Inflammatory macrophage treated with lipopolysaccharide for 4 hours (primary cell): ENCODE data around the gene SLC20A1.
"Not testable (repeated sequence)": the region's sequence is repeated elsewhere in the genome, so short reads cannot be mapped to it uniquely, and the experiment has no call there.

Experiments
- DNase-seq: peaks from one replicate; pipeline ENCODE4 v3.0.0-alpha.2; 2020

Gene SLC20A1

GRCh38 chr2:112645310-112646101 is at the start of gene SLC20A1:
TSS of gene SLC20A1 (plus strand) at chr2:112645939. CDS start at chr2:112646829, 890 bp downstream.
- DNase-seq = peak; percentile 97

DNA sequence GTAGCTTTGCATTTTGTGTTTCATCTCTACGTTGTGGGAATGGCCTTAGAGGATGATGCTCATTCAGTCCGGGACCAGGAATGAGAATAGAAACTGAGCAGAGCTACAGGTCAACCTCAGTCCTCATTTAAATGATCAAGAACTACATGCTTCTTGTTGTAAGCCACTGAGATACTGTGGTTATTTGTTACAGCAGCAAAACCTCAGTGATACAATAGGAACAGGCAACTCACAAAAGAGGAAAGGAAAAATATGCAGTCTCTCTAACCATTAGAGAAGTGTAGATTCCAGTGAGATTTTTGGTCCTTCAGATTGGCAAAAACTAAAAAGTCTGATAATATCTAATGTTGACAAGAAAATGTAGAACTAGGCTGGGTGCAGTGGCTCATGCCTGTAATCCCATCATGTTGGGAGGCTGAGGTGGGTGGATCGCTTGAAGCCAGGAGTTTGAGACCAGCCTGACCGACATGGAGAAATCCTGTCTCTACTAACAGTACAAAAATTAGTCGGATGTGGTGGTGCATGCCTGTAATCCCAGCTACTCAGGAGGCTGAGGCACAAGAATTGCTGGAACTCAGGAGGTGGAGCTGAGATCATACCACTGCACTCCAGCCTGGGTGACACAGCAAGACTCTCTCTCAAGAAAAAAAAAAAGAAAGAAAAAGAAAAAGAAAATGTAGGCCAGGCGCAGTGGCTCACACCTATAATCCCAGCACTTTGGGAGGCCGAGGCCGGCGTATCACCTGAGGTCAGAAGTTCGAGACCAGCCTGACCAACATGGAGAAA is 48.0 kb upstream of the SLC20A1 start:
- no peak for DNase-seq

GRCh38 chr2:112600634-112601033 is 45.1 kb upstream of the SLC20A1 start:
- no peak for DNase-seq

DNA sequence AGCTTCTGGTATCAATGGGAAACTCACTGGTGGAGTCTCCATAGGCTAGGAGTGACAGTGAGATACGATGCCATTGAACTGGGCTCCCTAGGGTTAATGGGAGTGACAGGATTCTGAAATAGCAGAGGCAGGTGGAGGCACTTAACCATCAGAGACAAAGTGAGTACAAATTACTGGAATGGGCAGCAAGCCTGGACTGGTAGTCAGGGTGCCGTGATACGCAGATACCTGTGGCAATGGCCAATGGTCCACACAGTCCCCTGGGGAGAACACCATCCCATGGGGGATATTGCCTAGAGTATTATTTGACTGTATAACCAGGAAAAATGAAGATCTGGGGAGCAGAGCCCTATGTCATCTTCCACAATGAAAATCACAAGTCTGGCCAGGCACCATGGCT is 44.0 kb upstream of the SLC20A1 start:
- no peak for DNase-seq

- DNase-seq = no peak
Measured at GRCh38 chr2:112602917-112603316, 42.8 kb upstream of the SLC20A1 start.

DNA sequence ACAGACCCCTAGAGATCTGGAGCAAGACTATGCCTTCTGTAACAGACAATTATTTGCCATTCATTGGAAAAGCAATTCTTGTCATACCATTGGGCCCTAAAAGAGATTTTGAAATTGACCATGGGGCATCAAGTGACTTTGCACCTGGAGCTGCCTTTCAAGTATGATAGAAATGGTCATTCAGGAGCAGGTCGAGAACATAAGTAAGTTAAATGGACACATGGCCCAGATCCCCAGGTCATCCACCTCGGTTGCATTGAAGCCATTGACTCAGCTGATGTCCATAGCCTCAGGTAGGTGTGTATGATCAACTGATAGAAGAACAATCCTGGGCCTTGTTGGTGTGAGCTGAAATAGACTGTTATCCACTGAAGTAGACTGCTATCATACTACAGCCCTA is 42.0 kb upstream of the SLC20A1 start:
- no peak for DNase-seq

DNA sequence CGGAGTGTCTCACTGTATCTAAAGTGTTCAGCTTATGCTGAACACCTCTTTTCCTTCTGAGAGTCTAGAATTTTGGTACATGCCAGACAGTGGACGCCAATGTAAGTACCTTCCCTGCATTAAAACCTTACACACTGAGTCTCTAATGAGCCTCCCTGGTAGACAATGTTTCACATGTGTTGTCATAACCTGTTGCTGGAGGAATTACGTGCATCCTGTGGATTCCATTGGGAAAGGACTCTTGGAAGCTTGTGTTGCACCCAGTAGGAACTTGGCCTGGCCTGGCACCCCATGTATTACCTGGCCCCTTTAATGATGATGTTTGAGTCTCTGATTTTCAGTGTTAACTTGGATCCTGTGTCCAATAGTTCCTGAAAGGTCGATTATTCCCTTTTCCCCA is 40.8 kb upstream of the SLC20A1 start:
- no peak for DNase-seq

DNA sequence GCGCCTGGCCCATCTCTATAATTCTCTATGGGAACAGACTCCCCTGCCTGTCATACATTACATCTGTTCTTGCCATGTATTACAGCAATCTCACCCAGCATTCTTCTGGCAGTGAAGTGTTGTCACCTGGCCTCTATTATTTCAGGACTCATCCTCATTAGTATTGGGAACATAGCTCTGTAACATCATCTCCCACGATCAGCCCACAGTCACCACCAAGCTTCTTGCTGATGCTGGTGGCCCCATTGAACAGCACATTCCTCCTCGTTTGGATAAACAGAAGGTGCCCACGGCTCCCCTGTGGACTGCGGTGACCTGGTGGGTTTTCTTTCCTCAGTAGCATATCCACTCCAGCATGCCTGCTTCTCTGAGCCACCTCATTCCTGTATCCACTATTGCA is 39.8 kb upstream of the SLC20A1 start:
- no peak for DNase-seq

DNA sequence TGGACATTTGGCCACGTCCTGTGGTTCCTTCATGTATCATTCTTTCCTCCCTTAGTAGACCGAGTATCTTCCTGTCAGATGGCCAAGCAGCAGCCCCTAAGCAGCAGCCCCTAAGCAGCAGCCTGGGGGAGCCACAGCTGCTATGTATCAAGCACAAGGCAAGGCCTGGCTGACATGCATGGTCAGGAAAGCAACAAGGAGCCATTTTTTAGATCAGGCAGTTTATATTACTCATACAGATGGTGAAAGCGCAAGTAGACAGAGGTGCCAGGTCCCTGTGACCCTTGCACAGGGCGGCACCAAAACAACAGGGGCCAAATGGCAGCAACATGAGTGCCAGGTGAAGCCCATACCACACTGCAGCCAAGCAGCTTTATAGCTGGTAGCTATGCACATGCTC is 39.2 kb upstream of the SLC20A1 start:
- DNase-seq = no peak

DNA sequence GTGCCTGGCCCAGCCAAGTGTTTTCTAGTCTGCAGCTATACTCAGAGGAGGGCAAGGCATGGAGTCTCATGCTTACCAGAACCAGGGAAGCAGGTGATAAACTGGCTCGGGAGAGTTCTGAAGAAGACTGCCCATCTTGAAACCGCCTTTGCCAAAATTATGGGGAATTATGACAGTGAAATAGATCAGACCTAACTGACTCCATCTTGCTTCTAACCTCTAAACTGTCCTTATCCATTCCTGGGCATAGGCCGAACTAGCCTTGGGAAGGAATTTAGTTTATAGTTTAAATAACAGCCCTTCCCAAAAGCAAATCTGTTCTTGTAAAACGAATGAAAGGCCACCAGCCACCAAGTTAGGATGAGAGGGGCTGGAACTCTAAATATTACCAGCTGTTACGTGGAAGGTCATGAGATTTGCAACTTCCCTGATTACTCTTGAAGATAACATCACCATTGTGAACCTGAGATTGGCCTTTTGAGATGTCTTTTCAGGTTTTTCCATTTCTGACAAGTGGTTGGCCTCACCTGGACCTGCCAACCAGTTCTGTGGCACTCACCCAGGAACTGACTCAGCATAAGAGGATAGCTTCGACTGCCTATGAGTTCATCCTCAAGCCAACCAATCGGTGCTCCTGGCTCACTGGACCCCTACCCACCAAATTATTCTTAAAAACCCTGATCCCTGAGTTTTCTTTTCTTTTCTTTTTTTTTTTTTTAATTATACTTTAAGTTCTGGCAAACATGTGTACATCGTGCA is 37.9 kb upstream of the SLC20A1 start:
- no peak for DNase-seq

- not testable (repeated sequence) for DNase-seq
Measured at GRCh38 chr2:112609320-112609719, 36.4 kb upstream of the SLC20A1 start.

DNA sequence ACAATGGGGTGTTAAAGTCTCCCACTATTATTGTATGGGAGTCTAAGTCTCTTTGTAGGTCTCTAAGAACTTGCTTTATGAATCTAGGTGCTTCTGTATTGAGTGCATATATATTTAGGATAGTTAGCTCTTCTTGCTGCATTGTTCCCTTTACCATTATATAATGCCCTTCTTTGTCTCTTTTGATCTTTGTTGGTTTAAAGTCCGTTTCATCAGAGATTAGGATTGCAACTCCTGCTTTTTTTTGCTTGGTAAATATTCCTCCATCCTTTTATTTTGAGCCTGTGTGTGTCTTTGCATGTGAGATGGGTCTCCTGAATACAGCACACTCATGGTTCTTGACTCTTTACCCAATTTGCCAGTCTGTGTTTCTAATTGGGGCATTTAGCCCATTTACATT is 33.5 kb upstream of the SLC20A1 start:
- not testable (repeated sequence) for DNase-seq

DNA sequence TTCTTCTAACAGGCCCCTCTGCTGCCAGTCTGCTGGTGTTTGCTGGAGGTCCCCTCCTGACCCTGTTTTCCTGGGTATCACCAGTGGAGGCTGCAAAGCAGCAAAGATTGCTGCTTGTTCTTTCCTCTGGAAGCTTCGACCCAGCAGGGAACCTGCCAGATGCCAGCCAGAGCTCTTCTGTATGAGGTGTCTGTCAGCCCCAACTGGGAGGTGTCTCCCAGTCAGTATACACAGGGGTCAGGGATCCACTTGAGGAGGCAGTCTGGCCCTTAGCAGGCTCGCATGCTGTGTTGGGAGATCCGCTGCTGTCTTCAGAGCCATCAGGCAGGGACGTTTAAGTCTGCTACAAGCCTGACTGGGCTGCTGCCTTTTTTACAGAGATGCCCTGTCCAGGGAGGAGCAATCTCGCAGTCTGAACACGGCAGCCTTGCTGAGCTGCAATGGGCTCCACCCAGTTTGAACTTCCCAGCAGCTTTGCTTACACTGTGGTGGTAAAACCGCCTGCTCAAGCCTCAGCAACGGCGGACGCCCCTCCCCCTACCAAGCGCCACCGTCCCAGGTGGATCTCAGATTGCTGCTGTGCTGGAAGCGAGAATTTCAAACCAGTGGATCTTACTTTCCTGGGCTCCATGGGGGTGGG is 31.4 kb upstream of the SLC20A1 start:
- no peak for DNase-seq

GRCh38 chr2:112615051-112615450 is 30.7 kb upstream of the SLC20A1 start:
- DNase-seq = no peak

DNA sequence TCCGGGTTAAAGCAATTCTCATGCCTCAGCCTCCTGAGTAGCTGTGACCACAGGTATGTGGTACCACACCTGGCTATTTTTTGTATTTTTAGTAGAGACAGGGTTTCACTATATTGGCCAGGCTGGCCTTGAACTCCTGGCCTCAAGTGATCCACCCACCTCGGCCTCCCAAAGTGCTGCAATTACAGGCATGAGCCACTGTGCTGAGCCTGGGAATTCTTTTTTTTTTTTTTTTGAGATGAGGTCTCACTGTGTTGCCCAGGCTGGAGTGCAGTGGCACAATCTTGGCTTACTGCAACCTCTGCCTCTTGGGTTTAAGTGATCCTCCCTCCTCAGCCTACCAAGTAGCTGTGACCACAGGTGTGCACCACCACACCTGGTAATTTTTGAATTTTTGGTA is 29.9 kb upstream of the SLC20A1 start:
- not testable (repeated sequence) for DNase-seq

DNA sequence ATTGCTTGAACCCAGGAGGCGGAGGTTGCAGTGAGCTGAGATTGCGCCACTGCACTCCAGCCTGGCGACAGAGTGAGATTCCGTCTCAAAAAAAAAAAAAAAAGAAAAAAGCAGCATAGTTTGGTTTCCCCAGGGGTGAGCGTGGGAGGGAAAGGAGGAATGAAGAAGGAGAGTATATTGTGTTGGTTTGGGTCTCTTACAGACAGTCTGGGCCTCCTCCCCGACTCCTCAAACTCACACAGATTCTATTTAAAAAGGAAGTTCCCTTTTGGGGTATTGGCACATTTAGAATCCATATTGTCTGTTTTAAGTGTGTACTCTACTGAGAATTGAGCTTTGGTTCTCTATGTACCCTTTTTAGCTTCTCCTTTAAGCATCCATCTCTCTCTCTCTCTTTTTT is 27.4 kb upstream of the SLC20A1 start:
- peak; percentile 30 for DNase-seq

DNA sequence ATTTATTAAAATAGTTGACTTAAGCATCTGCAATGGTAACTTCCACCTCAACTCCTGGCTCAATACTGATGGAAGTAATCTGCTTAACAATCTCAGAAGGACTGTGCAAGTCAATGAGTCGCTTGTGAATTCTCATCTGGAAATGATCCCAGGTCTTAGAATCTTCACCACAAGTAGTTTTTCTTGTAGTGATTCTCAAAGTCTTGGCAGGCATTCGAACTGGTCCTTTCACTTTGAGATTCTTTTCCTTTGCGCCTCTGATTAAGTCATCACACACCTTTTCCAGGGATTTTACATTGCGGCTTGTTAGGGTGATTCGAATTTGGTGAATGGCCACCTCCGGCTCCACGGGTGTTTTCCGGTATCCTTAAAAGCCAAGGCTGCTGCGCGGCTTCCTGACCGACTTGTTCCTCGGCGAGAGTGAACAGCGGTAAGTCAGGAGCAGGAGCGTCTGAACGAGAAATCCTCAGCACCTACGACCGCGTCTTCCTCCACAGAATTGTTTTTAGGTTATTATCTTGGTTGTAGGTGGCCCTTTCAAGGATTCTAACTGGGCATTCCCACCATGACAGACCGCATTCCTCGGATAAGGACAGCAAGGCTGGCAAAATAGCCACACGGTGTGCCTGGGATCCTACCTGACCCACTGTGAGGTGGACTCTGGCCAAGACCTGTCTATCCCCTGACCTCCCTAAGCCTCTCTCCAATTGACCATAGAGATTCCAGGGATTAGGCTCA is 23.8 kb upstream of the SLC20A1 start:
- no peak for DNase-seq

DNA sequence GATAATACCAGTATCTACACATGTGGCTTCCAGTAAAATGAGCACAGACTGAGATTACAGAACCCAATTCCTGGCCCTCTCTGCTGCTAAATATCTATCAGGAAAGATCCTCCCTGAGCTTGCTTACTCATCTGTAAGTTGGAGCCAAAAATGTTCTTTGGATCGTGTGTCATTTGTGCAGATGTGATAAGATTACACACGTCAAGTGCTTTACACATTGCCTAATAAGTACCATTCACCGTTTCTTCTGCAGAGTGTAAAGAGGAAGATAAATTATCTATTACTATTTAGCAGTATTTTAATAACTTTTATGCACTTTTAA is 23.2 kb upstream of the SLC20A1 start:
- peak; percentile 55 for DNase-seq

- DNase-seq = peak; percentile 79
Measured at GRCh38 chr2:112623913-112624777, 21.6 kb upstream of the SLC20A1 start.

GRCh38 chr2:112625474-112626114 is 20.1 kb upstream of the SLC20A1 start:
- no peak for DNase-seq

- peak; percentile 38 for DNase-seq
Measured at GRCh38 chr2:112626604-112627059, 19.1 kb upstream of the SLC20A1 start.
